SIG-M5 (cell line): ENCODE measurements around the gene TASL.
"Not testable (repeated sequence)": the region's sequence is repeated elsewhere in the genome, so short reads cannot be mapped to it uniquely, and the experiment has no call there.

Source experiments
- DNase-seq: peaks from one replicate; lab custom pipeline; 2025; lab: John Stamatoyannopoulos, UW

TASL gene

GRCh38 chrX:30576881-30577280, 685 bp downstream of the TASL start:
- DNase-seq, result no peak

DNA sequence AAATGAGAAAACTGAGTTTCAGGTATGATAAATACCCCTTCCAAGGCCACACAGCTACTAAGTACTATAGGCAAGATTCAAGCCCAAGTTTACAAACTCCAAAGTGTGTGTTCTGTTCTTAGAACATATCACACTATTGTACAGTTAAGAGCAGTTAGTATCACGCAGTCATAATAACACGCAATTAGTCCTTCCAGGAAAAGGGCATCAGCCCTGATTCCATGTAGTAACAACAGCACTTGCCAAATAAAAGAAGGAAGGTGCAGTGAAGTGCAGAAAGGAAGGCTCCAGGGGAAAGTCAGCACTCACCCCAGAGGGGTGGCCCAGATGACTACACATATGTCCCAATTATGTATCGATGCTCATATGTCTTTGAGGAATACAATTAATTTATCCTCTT, 4.4 kb downstream of the TASL start:
- DNase-seq, result no peak

DNA sequence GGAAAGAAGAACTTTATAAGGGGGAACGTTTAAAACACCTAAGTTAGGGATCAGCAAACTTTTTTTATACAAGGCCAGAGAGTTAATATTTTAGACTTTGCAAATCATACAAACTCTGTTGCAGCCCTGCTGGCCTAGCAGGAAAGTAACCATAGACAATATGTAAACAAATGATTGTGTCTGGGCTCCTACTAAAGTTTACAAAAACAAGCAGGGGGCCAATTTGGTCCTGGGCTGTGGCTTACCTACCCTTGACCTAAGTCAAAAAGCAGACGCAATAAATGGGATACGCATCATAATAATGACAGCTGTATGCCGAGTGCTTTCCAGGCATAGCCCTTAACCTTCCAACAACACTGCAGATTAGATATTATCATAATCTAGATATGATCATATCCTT, 4.9 kb downstream of the TASL start:
- no peak for DNase-seq

DNA sequence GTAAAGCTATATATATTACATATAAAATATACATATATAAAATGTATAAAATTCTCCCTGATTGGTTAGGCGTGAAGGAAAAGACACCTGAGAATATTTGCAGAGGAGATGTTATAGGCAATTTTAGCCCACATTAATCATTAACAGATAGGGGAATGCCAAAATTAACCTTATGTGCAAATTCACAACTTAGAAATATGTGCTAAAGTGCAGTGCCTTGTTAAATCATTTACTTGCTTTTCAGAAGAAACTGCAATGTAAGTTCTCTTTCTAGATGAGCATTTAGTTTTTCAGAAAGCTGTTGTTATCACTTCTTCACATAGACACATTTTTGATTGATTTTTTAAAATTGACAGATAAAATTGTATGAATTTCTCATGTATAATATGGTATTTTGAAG, 5.6 kb downstream of the TASL start:
- no peak for DNase-seq

DNA sequence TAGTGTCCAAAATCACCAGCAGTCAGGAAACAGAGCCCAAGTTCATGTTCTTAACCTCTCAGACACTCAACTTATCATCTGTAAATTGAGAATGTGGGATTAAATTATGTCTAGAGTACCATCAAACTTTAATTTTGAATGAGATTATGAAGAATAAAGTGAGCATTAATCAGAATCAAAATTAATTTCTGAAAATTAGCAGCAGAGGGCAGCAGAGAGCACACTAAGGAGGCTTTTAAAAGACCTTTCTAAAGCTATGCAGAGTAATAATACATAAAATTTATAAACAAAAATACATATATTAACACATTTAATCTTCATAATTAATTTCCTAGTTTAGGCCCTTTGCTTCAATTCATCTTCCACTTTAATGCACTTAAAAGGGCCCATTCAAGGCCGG, 7.1 kb downstream of the TASL start:
- DNase-seq, result no peak

GRCh38 chrX:30568136-30568535, 9.4 kb downstream of the TASL start:
- DNase-seq, result peak; percentile 4

- not testable (repeated sequence) for DNase-seq
These were observed 14.5 kb downstream of the TASL start for GRCh38 chrX:30563070-30563469.

DNA sequence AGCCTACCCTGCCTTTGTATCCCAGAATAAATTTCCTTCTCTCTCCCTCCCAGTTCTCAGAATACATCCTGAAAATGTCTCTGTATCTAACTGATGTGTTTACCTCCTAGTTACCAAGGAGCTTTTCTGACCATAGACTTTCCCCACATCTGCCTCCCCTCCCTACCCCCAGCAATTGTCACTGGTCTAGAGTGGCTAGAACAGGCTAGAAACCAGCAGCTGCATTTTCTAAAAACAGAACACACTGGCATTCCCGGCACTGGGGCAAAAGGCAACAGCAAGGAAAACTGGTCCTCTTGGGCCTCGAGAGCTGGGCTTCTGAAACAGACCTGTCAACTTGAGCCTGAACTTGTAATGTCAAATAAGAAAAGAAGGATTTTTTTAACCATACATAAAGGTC, 16.4 kb downstream of the TASL start:
- DNase-seq, result no peak

GRCh38 chrX:30538271-30538670, 39.3 kb downstream of the TASL start:
- no peak for DNase-seq

- no peak for DNase-seq
These were observed 43.7 kb downstream of the TASL start for GRCh38 chrX:30533835-30534234.

- no peak for DNase-seq
These were observed 44.3 kb downstream of the TASL start for GRCh38 chrX:30533266-30533665.

GRCh38 chrX:30530606-30531005, 47.0 kb downstream of the TASL start:
- DNase-seq, result no peak

DNA sequence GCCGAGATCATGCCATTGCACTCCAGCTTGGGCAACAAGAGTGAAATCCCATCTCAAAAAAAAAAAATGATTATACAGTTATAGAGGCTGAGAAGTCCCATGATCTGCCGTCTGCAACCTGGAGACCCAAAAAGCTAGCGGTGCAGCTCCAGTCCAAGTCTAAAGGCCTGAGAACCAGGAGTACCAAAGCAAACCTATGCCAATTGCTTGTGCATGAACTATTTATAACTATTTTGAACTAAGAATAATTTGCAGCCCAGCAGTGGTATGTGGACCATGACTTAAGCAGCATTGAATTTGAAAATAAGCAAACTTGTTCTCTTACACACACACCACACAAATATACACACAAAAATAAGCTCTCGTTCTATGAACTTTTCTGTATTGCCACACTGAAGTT, 51.8 kb downstream of the TASL start:
- no peak for DNase-seq

DNA sequence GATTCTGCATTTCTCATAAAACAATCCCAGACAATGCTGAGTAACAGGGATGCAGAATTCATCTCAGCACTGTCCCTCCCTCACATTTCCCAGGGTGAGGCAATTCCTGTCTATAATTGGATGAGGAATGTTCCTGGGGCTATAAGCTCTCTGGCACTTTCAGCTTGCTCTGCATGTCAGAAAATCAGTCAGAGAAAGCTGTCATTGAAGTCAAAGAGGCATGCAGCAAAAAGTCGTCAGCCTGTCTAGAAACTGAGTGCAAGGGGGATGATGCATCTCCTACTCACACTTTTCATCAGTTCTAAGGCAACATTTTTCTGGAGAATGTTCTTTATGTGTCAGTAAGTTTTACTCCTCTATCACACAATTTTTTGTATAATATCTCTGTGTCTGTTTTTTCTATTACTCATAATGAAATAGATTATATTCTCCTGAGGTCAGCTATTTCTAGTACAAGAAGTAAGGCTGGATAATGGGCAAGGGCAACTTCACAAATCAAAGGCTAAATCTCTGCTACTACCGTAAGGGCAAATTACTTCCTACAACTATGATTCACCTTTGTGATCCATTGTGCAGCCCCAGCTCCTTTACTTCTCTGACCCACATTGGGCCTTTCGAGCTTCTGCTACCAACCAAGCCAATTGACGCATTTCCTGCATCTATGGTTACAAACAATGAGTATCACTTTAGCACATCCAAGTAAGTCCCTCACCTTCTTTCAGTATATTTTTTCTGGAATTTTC, 56.0 kb downstream of the TASL start:
- no peak for DNase-seq

- DNase-seq, result no peak
These were observed 64.3 kb downstream of the TASL start for GRCh38 chrX:30513284-30513683.
